ENCODE results near the gene LAPTM5.
"Not testable (repeated sequence)": the region's sequence is repeated elsewhere in the genome, so short reads cannot be mapped to it uniquely, and the experiment has no call there.

The LAPTM5 gene

DNA sequence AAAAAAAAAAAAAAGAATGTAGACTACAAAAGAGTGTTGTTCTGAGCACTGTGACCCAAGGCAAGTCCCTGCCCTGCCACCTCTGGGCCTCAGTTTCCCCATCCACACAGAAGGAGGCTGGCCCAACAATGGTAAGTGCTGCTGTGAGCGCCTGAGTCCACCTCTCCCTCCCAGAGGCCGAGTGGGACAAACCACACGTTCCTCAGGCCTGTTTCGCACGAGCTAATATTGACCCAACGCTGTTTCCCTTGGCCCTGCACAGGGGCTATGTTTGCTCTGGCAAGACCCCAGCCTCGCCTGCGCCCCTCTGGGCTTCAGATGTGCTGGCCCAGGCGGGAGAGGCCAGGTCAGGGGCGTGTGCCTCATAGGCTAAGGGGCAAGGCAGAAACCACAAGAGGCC lies 12.6 kb upstream of the LAPTM5 start:
- DNase-seq (ENCODE audit: low spot score), result no peak

- no peak for DNase-seq (ENCODE audit: low spot score)
Measured at GRCh38 chr1:30768830-30769718, 11.5 kb upstream of the LAPTM5 start.

DNA sequence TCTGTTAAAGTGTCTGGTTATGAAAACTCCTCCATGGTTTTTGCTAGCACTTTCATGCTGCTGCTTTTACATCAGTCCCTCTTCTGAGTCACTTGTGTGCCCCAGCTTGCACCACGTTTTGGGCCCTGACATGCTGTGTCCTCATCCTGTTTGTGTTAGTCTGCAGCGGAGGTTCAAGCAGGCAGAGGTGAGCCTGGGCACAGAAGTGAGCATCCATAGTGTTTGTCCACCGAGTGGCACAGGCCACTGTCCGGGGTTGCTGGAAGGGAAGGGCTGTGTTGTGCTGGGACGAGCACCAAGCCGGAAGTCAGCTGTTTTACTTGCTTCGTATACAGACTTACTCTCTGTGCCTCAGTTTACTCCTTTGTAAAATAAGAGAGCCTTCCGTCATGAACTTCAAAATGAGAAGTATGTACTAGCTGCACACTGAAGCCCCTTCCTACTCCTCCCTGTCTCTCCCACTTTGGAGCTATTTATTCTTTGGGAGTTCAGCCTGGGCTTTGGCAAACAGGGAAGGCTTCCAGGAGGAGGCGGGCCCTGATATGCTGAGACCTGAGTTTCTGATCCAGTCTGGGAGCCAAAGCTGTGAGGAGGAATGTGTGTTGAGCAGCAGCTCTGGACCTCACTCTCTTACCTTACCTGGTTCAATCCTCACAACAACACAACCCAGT lies 10.7 kb upstream of the LAPTM5 start:
- no peak for DNase-seq (ENCODE audit: low spot score)

GRCh38 chr1:30766948-30767347 lies 9.4 kb upstream of the LAPTM5 start:
- not testable (repeated sequence) for DNase-seq (ENCODE audit: low spot score)

DNA sequence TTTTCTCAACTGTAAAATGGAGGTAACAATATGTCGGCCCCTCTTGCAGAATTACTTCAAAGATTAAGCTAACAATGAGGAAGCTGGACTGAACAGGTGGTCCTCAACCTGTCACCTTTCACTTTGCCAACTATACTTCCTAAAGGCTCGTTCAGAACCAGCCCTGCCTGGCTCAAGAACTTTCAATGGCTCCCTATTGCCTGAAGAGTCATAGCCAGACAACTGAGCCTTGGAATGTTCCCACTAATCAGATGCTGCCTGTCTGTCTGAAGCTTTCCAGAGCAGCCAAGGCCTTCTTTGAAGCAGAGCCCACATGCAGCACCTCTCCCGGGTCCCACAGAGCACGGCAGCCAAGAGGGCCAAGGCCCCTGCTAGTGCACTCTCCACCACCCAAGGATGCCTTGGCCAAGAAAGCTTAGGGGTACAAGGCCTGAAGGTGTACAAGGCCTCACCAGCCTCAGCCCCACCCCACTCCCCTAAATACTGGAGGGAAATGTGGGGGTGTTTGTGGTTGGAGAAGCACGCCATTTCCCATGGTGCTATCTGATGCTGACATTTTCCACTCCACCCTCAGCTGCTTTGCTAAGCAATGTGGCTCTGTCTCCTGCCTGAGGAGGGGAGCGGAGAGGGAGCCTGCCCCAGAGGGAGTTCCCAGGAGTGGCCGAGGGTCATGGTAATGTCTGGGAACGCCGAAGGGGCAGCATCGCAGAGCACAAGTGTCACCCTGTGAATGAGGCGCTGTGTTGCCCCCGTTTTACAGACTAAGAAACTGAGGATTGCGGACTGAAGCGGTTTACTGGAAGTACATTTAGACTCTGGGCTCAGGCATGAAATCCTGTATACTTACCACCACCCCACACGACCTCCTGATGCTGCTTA lies 8.2 kb upstream of the LAPTM5 start:
- no peak for DNase-seq (ENCODE audit: low spot score)

DNA sequence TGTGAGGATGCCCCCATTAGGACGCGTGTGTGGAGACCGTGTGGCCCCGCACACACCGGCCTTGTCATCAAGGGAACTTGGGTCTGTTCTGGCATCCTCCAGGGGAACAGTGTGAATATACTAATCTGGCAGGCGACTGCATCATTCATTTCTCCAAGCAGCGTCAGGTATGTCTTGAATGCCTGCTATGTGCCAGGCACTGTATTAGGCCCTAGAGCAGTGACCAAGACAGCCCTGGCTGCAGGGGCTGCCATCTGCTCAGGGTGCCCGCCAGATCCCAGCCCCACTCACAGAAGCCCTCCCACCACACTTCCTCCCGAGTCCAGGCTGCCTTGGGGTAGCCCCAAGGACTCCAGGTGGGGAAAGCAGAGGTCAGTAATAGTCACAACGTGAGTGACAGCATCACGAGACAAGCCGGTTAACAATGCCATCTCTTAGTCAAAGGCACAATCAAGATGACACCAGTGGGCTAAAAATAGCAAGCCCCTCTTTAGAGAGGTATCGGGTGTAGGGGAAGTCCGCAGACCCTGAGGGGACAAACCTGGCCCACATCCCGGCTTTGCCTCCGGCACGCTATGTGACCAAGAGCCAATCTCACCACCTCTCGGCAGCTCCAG lies 7.5 kb upstream of the LAPTM5 start:
- no peak for DNase-seq (ENCODE audit: low spot score)

DNA sequence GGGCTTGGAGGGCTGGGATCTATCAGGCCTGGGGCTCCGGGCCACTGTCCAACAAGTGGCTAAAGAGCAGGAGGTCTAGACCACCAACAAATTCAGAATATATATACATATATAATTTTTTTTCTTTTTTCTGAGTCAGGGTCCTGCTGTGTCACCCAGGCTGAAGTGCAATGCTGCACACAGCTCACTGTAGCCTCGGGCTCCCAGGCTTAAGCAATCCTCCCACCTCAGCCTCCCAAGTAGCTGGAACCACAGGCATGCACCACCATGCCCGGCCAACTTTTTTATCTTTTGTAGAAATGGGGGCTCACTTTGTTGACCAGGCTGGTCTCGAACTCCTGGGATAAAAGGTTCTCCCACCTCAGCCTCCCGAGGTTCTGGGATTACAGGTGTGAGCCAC lies 6.8 kb upstream of the LAPTM5 start:
- no peak for DNase-seq (ENCODE audit: low spot score)

- DNase-seq (ENCODE audit: low spot score), result no peak
Measured at GRCh38 chr1:30763651-30764248, 6.2 kb upstream of the LAPTM5 start.

DNA sequence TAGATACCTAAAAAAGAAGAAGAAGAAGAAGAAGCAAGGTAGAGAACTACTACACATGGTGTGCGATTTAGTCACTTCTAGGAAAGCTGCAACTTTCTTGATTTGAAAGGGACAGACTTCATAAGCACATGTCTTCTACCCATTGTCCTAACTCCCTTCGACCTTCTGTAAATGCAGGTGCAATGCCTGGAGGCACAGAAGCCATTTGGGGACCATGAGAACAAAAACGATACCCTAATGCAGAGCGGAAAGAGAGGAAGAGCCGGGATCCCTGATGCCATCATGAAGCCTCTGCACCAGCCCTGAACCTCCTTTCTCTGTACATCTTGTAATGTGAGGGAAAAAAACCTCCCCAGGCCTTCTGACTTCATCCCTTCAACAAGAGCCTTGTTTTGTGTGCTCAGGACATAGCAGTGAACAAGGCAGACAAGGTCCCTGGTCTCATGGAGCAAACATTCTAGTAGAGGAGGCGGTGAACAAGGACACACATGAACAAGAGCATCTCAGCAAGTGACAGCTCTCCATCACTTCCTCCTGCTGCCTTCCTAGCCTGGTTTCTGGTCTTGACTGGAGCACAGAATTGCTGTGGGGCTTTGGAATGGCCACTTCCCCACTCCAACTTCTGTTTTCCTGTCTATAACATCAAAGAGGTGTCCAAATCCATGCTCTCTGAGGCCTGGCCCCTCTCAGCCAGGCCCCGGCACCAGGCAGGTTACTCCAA lies 5.5 kb upstream of the LAPTM5 start:
- DNase-seq (ENCODE audit: low spot score), result no peak

- no peak for DNase-seq (ENCODE audit: low spot score)
Measured at GRCh38 chr1:30762152-30762929, 4.8 kb upstream of the LAPTM5 start.

GRCh38 chr1:30761381-30762151 lies 4.0 kb upstream of the LAPTM5 start:
- no peak for DNase-seq (ENCODE audit: low spot score)

GRCh38 chr1:30760596-30761324 lies 3.2 kb upstream of the LAPTM5 start:
- DNase-seq (ENCODE audit: low spot score), result no peak

GRCh38 chr1:30759718-30760281 lies 2.2 kb upstream of the LAPTM5 start:
- no peak for DNase-seq (ENCODE audit: low spot score)

GRCh38 chr1:30758785-30759380 lies 1.3 kb upstream of the LAPTM5 start:
- peak; percentile 61 for DNase-seq (ENCODE audit: low spot score)

DNA sequence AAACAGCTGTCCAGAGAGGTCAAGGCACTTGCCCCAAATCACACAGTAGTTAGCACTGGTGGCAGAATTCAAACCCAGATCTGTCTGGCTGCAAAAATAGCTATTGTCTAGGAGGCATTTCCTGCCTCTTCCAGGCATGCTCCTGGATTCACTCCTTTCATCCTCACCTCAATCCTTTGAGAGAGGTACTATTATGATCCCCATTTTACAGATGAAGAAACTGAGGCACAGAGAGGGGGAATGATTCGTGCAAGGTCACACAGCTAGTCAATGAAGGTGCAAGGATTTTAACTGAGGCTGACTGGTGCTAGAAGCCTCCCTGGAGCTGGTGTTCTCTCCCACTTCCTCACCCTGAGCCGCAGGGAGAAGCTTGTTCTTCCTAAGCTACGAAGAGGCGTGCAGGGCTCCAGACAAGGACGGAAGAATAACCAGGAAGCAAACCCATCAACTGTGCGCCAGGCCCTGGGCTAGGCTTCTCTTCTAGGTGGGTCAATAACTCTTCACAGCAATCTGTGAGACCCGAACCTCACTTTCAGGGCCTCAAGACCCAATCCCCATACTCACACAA lies 631 bp upstream of the LAPTM5 start:
- no peak for DNase-seq (ENCODE audit: low spot score)

DNA sequence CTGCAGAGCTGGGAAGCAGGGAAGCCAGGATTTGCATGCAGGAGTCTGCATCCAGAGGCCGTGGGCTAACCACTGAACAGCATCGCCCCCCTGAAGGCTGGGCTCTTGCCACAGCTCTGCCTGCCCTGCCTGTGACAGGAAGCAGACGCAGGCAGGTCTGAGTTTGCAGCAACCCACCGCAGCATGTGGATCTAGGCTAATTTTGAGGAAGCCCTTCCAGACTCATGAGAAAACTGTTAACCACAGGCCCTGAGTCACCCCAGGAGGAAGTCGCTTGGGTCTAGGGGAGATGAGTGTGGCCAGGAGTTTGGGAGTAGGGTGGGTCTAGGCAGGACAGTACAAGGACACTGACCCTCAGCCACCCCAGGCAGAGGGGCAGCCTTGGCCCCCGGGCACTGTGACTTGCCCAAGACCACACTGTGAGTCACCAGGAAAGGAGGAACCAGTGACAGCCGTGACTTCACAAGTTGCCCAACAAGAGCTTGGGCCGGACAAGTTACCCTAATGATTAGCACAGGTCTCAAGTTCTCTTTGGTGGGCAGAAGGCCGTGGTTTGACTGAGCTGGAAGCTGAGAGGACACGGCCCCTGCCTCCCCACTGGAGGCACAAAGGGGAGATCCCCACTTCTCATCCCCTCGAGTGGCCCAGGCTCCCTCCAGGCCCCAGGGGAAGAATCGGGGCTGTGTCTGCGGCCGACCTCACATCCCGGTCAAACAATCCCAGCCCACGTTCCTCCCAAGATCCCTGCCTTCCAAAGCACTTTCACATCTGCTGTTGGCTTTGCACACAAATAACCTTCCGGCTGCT lies 826 bp downstream of the LAPTM5 start:
- DNase-seq (ENCODE audit: low spot score), result no peak

DNA sequence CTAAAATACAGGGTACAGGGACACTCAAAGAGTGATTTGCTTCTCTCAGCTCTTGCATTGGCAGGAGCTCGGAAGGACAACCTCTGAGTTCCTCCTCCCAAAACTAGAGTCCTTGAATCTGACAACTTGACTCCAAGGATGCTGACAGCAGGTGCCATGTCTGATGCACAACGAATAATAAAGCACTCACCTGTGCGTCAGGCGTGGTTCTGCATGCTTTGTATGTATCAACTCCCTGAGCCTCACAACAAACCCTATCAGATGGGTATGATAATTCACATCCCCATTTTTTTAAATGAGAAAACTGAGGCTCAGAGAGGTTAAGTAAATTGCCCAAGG lies 1.4 kb downstream of the LAPTM5 start:
- no peak for DNase-seq (ENCODE audit: low spot score)

Measured in iPS-NIHi11 (cell line).